ENCODE measurements around the gene FARSA. TPM values are rescaled to one million over a fixed set of nuclear protein-coding genes. Genes with fewer than 3 reads are reported as not detected.
A peak's percentile ranks its signal among the peaks of the same experiment; 100 is the strongest.

Gene FARSA
- polyA plus RNA-seq, 1 experiment: 33.6 TPM

GRCh38 chr19:12882589-12882988, 50.9 kb downstream of the FARSA start:
- ChIA-PET POLR2A (no interaction called here), CTCF (interaction anchor here (1.3 to 1.7 kb wide), 2 partner anchors 10 to 35 kb away, joined by 5 to 6 read pairs; no protein-coding TSS in a partner anchor)
- peaks cover 4% of the 10 kb centered on the region; the same call in 1 of the 2 replicates for H3K36me3 ChIP-seq (ENCODE audit: control insufficient read depth, insufficient read depth, low read length)
- TF ChIP-seq CTCF (IDR thresholded peaks at IDR 0.05; ENCODE audit: insufficient read depth, low read depth, low read length): no peak
- peaks cover 7% of the 10 kb centered on the region for H3K27me3 ChIP-seq (ENCODE audit: control insufficient read depth, insufficient read depth, low read length)
- no peak for DNase-seq (ENCODE audit: low read depth)
- no peak overlapping the region for H3K4me3 ChIP-seq (ENCODE audit: low read depth, low read length)

- TF ChIP-seq CTCF (IDR thresholded peaks at IDR 0.05; ENCODE audit: insufficient read depth, low read depth, low read length): no peak
- peak; percentile 72 for DNase-seq (ENCODE audit: low read depth)
- ChIA-PET CTCF (interaction anchor here (0.9 to 1.3 kb wide), 3 partner anchors 84 to 121 kb away, joined by 4 to 5 read pairs (median 4); no protein-coding TSS in a partner anchor), POLR2A (interaction anchor here (0.6 kb wide), 1 partner anchor 10 kb away, joined by 11 read pairs; no protein-coding TSS in a partner anchor)
- peak within 1 kb of the TSS; percentile 61 for H3K4me3 ChIP-seq (ENCODE audit: low read depth, low read length)
- H3K27me3 ChIP-seq (ENCODE audit: control insufficient read depth, insufficient read depth, low read length): peaks cover 4% of the 10 kb centered on the region
- peaks cover 4% of the 10 kb centered on the region; the same call in 1 of the 2 replicates for H3K36me3 ChIP-seq (ENCODE audit: control insufficient read depth, insufficient read depth, low read length)
Observed at GRCh38 chr19:12881172-12881808, 52.2 kb downstream of the FARSA start, which contains the start of gene DNASE2. Gene DNASE2, minus strand, starts transcription at chr19:12881449. Its CDS starts 74 bp downstream, at chr19:12881375.

- CTCF ChIA-PET: interaction anchor here (0.9 to 1.3 kb wide), 4 partner anchors 34 to 120 kb away, joined by 4 to 5 read pairs (median 4); no protein-coding TSS in a partner anchor
- no peak for TF ChIP-seq CTCF (IDR thresholded peaks at IDR 0.05; ENCODE audit: insufficient read depth, low read depth, low read length)
- Histone ChIP-seq H3K4me3 (ENCODE audit: low read depth, low read length) (peak overlapping the region; percentile 61), H3K27me3 (ENCODE audit: control insufficient read depth, insufficient read depth, low read length) (peaks cover 4% of the 10 kb centered on the region), H3K36me3 (ENCODE audit: control insufficient read depth, insufficient read depth, low read length) (peaks cover 4% of the 10 kb centered on the region; the same call in 1 of the 2 replicates)
- POLR2A ChIA-PET: interaction anchor here (0.7 kb wide), 1 partner anchor 16 kb away, joined by 14 read pairs; no protein-coding TSS in a partner anchor
- no peak for DNase-seq (ENCODE audit: low read depth)
Observed at GRCh38 chr19:12880551-12881171, 52.9 kb downstream of the FARSA start.

- no peak for DNase-seq (ENCODE audit: low read depth)
- CTCF ChIA-PET: interaction anchor here (0.6 to 1.0 kb wide), 2 partner anchors 109 to 200 kb away, joined by 3 to 4 read pairs; no protein-coding TSS in a partner anchor
Observed at GRCh38 chr19:12875086-12875485, 58.4 kb downstream of the FARSA start.

More at GRCh38 chr19:12875086-12875485, 58.4 kb downstream of the FARSA start:
- TF ChIP-seq CTCF (IDR thresholded peaks at IDR 0.05; ENCODE audit: insufficient read depth, low read depth, low read length): no peak
- H3K4me3 ChIP-seq (ENCODE audit: low read depth, low read length): no peak overlapping the region
- POLR2A ChIA-PET: no interaction called here
- H3K27me3 ChIP-seq (ENCODE audit: control insufficient read depth, insufficient read depth, low read length): no peaks in the 10 kb centered on the region
- peaks cover 4% of the 10 kb centered on the region; the same call in 1 of the 2 replicates for H3K36me3 ChIP-seq (ENCODE audit: control insufficient read depth, insufficient read depth, low read length)

Measured in BJ (cell line).